GM19467 (cell line): ENCODE results near the gene CLASRP.
"Not testable (repeated sequence)": the region's sequence is repeated elsewhere in the genome, so short reads cannot be mapped to it uniquely, and the experiment has no call there.

Experiments used
- ATAC-seq: cut with Tn5 transposase; IDR thresholded peaks from one replicate; pipeline ENCODE4 v1.9.1; 2021; ENCODE audit warnings: mild to moderate bottlenecking, moderate library complexity; ENCODE audit not compliant: unreplicated experiment

CLASRP gene, protein sequence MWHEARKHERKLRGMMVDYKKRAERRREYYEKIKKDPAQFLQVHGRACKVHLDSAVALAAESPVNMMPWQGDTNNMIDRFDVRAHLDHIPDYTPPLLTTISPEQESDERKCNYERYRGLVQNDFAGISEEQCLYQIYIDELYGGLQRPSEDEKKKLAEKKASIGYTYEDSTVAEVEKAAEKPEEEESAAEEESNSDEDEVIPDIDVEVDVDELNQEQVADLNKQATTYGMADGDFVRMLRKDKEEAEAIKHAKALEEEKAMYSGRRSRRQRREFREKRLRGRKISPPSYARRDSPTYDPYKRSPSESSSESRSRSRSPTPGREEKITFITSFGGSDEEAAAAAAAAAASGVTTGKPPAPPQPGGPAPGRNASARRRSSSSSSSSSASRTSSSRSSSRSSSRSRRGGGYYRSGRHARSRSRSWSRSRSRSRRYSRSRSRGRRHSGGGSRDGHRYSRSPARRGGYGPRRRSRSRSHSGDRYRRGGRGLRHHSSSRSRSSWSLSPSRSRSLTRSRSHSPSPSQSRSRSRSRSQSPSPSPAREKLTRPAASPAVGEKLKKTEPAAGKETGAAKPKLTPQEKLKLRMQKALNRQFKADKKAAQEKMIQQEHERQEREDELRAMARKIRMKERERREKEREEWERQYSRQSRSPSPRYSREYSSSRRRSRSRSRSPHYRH

GRCh38 chr19:45038931-45039893 lies at the start of gene CLASRP:
TSS of gene CLASRP (plus strand) at chr19:45039045. CDS start at chr19:45040213, 1,168 bp downstream.
- ATAC-seq = peak; percentile 78

DNA sequence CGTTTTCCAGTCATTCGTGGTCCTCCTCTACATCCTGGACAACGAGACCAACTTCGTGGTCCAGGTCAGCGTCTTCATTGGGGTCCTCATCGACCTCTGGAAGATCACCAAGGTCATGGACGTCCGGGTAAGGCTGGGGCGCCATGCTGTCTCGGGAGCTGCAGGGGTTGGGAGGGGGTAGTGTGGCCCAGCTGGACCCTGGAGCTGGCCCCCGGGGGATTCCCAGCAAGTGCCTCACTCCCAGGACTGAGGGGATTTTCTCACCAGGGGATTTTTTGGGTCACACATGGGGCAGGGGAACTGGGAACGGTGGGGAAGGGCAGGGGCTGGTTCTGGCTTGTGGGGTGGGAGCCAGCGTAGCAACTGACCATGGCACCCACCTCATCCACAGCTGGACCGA lies 48.4 kb upstream of the CLASRP start:
- ATAC-seq = no peak

DNA sequence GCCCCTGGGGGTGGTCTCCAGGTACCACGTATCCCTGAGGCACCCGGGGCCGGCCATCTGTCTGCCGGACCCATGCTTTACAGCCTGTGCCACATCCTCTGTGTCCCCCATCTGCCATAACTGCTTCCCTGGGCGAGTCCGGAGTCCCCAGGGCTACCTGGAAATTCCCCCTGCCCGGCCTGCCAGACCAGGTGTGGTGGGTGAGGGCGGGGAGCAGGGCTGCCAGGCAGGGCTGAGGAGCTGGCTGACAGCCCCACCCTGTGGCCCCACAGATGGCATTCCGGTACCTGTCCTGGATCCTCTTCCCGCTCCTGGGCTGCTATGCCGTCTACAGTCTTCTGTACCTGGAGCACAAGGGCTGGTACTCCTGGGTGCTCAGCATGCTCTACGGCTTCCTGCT lies 47.9 kb upstream of the CLASRP start:
- ATAC-seq = no peak

GRCh38 chr19:44992336-44993163 lies 46.3 kb upstream of the CLASRP start:
- ATAC-seq = no peak

- ATAC-seq = no peak
Measured at GRCh38 chr19:44993526-44993925, 45.3 kb upstream of the CLASRP start.

DNA sequence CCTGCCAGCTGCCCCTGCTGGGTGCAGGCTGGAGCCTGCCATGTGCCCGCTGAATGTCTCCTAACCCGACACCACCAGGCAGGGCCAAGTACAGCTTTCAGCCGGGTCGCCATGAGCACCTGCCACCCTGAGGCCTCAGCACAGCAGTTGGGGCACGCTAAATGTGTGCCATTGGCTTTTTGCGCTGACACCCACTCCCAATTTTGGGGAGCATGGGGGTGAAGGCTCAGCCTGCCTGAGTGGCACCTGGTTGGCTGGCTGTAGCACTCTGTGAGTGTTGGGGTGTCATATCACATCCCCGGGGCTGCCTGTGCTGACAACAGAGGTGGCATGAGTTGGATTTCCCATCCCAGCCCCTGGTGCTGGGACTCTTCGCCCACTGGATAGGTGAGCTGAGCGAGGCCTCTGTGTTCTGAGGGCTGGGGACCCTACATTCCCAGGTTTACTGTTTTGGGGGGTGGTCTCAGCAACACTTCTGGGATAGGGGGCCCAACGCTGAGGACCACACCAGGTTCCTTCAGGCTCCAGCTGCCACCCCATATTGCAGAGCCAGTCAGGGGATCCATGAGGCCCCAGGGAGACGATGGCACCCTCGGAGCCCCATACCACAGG lies 44.8 kb upstream of the CLASRP start:
- ATAC-seq = no peak

- ATAC-seq = no peak
Measured at GRCh38 chr19:44998025-44998424, 40.8 kb upstream of the CLASRP start.

GRCh38 chr19:44999131-44999925 lies 39.5 kb upstream of the CLASRP start:
- ATAC-seq = not testable (repeated sequence)

- ATAC-seq = not testable (repeated sequence)
Measured at GRCh38 chr19:45000665-45001064, 38.2 kb upstream of the CLASRP start.

DNA sequence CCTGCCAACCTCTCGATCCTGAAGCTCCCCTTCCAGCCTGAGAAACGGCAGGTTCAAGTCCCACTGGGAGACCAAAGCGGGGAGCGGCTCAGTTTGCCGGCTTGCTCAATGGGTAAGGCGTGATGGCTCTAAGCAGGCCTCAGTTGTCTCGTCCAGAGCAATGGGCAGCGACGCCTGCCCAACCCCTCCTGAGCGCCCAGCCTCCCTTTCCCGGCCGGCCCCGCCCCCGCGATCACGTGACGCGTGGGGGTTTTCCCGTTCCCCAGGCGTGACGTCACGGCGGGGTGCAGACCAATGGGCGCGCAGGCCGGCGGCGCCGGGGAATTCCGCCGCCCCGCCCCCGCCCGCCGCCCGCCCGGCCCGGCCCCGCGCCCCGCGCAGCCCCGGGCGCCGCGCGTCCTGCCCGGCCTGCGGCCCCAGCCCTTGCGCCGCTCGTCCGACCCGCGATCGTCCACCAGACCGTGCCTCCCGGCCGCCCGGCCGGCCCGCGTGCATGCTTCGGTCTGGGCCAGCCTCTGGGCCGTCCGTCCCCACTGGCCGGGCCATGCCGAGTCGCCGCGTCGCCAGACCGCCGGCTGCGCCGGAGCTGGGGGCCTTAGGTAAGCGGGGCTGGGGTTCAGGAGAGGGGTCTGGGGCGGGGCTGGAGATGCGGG lies 37.6 kb upstream of the CLASRP start, which contains the start of gene RELB:
Gene RELB (plus strand): TSS at position 378 of the 653 bp plus-strand sequence. CDS start 116 bp downstream, at position 494.
- peak; percentile 35 for ATAC-seq

DNA sequence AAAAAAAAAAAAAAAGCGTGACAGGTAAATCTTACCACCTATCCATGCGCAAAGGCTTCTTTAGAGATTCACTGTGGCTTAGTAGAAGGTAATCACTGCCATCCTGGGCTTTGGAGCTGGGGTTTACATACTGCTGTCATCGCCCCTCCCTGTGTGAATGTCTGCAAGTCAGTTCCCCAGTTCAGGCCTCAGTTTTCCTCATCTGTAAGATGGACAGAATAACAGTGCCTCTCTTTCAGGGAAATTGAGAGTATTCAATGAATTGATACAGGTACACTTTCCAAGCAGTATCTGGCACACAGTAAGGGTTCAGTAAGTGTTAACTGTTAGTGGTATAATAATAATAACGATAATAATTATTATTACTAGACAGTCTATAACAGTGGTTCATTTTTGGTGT lies 35.4 kb upstream of the CLASRP start:
- ATAC-seq = no peak

DNA sequence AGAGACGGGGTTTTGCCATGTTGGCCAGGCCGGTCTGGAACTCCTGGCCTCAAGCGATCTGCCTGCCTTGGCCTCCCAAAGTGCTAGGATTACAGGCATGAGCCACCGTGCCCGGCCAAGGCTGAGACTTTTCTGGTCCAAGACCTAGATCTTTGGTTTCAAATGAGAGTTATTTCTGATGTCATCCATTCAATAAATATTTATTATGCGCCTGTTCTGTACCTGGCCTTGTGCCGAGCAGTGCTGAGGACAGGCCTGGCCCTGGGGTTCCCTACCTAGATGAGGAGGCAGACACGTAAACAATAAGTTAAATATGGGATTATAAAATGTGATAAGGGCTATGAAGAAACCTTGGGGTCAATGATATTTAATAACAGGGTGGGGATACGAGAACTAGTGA lies 33.1 kb upstream of the CLASRP start:
- no peak for ATAC-seq

DNA sequence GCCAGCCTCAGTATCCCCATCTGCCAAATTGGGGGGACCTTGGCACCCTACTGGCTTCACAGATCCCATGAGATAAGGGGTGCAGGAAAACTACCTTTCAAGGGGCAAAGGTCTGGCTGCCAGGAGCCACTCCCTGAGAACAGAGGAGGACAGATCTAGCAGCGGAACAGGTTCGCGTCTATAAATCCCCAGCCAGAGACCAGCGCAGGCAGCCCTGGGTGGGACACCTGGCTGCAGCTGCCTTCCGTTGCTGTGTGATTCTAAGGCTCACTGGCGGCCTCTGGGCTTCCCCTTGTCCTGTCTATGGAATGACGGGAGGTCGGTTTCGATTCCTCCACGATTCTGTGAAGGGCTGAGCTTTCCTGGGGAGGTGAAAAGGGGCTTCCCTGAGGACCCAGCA lies 30.3 kb upstream of the CLASRP start:
- no peak for ATAC-seq

- no peak for ATAC-seq
Measured at GRCh38 chr19:45009625-45010255, 29.1 kb upstream of the CLASRP start.

DNA sequence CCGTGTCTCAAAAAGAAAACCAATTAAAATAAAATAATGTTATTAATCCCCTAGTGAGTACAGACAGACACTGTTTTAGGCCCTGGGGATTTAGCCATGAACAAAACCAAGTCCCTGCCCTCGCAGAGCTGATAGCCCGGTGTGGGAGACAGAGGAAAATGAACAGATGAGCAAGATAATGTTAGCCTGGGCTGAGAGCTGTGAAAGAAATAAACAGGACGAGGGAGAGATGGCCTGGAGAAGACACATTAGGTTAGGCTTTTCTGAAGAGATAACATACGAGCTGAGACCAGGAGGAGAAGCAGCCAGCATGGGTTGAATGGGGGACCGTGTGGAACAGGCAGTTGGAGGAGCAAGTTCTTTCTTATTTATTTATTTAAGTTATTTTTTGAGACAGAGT lies 28.5 kb upstream of the CLASRP start:
- ATAC-seq = no peak

DNA sequence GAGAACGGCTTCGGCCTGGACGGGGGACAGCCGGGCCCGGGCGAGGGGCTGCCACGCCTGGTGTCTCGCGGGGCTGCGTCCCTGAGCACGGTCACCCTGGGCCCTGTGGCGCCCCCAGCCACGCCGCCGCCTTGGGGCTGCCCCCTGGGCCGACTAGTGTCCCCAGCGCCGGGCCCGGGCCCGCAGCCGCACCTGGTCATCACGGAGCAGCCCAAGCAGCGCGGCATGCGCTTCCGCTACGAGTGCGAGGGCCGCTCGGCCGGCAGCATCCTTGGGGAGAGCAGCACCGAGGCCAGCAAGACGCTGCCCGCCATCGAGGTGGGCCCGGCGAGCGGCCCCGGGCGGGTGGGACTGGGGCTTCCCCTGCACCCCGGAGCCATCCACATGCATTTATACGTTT lies 26.9 kb upstream of the CLASRP start:
- no peak for ATAC-seq

- ATAC-seq = peak; percentile 72
Measured at GRCh38 chr19:45016388-45017314, 22.2 kb upstream of the CLASRP start.
